Activated CD8-positive, alpha-beta T cell treated with anti-CD3 and anti-CD28 coated beads, Interleukin-2, amount 10 ng/mL, durations not matched to agents 7 days and 5 days (primary cell): ENCODE results near the gene ACTR8. TPM values are rescaled to one million over a fixed set of nuclear protein-coding genes. Genes with fewer than 3 reads are reported as not detected.

Experiments
- ATAC-seq: fragments of 150-1000 bp; cut with Tn5 transposase; one replicate; pipeline ENCODE4 v1.10.0; 2021; ENCODE audit warnings: moderate library complexity
- CTCF ChIA-PET: fragments of 350-600 bp; sonication (Branson Sonifier 250); formaldehyde crosslinking; loops from one replicate; lab custom pipeline; 2021; ENCODE audit warnings: antibody characterized with exemption; lab: Charles Lee
- POLR2A ChIA-PET: fragments of 350-600 bp; sonication (Branson Sonifier 250); formaldehyde crosslinking; loops from one replicate; lab custom pipeline; 2021; ENCODE audit warnings: antibody characterized with exemption; lab: Charles Lee
- DNase-seq: peaks from one replicate; pipeline ENCODE4 v3.0.0-alpha.2; 2020
- H3K27ac Mint-ChIP-seq: one replicate; pipeline ENCODE4 v1.8.0; 2021; ENCODE audit warnings: mild to moderate bottlenecking, mixed read lengths
- H3K27me3 Mint-ChIP-seq: one replicate; pipeline ENCODE4 v1.8.0; 2021; ENCODE audit warnings: low read depth, mixed read lengths
- H3K36me3 Mint-ChIP-seq: one replicate; pipeline ENCODE4 v1.8.0; 2021; ENCODE audit warnings: low read depth, mixed read lengths
- H3K4me1 Mint-ChIP-seq: one replicate; pipeline ENCODE4 v1.8.0; 2021; ENCODE audit warnings: low read depth, mixed read lengths
- H3K4me3 Mint-ChIP-seq: one replicate; pipeline ENCODE4 v1.8.0; 2021; ENCODE audit warnings: mild to moderate bottlenecking, mixed read lengths
- H3K9me3 Mint-ChIP-seq: one replicate; pipeline ENCODE4 v1.8.0; 2022; ENCODE audit warnings: mixed read lengths; ENCODE audit not compliant: insufficient read depth
- total RNA-seq, 2 experiments: library from RNA; stranded (reverse); gene quantifications; one replicate each; pipeline ENCODE4 v1.2.3, GENCODE V29; 2021

ACTR8 gene
- total RNA-seq, 2 experiments from 2014 or later, result 29.2 to 37.1 TPM

- Mint-ChIP-seq H3K27ac (peak within 1 kb of the TSS; percentile 98), H3K27me3 (peaks cover 14% of the 10 kb centered on the region), H3K36me3 (peaks cover 28% of the 10 kb centered on the region), H3K4me1 (peaks cover 51% of the 10 kb centered on the region), H3K9me3 (no peaks in the 10 kb centered on the region), H3K4me3 (peak within 1 kb of the TSS; percentile 90)
- ATAC-seq (peak; percentile 96), DNase-seq (peak; percentile 99)
- POLR2A ChIA-PET, result interaction anchor here (0.7 to 3.6 kb wide), 7 partner anchors 8 to 544 kb away, joined by 3 to 37 read pairs (median 4); partner anchors contain the start of genes ACTR8 and DCP1A
- CTCF ChIA-PET, result interaction anchor here (1.4 to 2.3 kb wide), 2 partner anchors 11 to 14 kb away, joined by 4 to 13 read pairs; no protein-coding TSS in a partner anchor
Observed at GRCh38 chr3:53891497-53892285, 9.7 kb upstream of the ACTR8 start, which contains the start of gene SELENOK. TSS of gene SELENOK (minus strand) at chr3:53891859.

GRCh38 chr3:53890726-53891475, 8.9 kb upstream of the ACTR8 start:
- Mint-ChIP-seq H3K9me3 (no peaks in the 10 kb centered on the region), H3K27me3 (peaks cover 14% of the 10 kb centered on the region), H3K27ac (peak overlapping the region; percentile 98), H3K36me3 (peaks cover 32% of the 10 kb centered on the region), H3K4me3 (peak overlapping the region; percentile 90), H3K4me1 (peaks cover 52% of the 10 kb centered on the region)
- ChIA-PET POLR2A (interaction anchor here (0.7 to 3.6 kb wide), 6 partner anchors 10 to 543 kb away, joined by 3 to 37 read pairs (median 4); partner anchors contain the start of genes ACTR8 and DCP1A), CTCF (interaction anchor here (0.7 to 2.3 kb wide), 4 partner anchors 8 to 181 kb away, joined by 3 to 13 read pairs (median 4); no protein-coding TSS in a partner anchor)
- ATAC-seq (peak; percentile 44), DNase-seq (peak; percentile 68)

- Mint-ChIP-seq H3K36me3 (peaks cover 38% of the 10 kb centered on the region), H3K4me3 (no peak overlapping the region), H3K27me3 (no peaks in the 10 kb centered on the region), H3K9me3 (no peaks in the 10 kb centered on the region), H3K4me1 (peaks cover 52% of the 10 kb centered on the region), H3K27ac (no peak overlapping the region)
- CTCF ChIA-PET, result no interaction called here
- POLR2A ChIA-PET, result no interaction called here
- DNase-seq (no peak), ATAC-seq (no peak)
Observed at GRCh38 chr3:53888232-53888631, 6.3 kb upstream of the ACTR8 start.

- DNase-seq (no peak), ATAC-seq (no peak)
- H3K36me3 Mint-ChIP-seq, result peaks cover 35% of the 10 kb centered on the region
- peak overlapping the region; percentile 23 for H3K4me3 Mint-ChIP-seq
- H3K4me1 Mint-ChIP-seq, result peaks cover 47% of the 10 kb centered on the region
- peak overlapping the region; percentile 5 for H3K27ac Mint-ChIP-seq
- POLR2A ChIA-PET, result no interaction called here
- no peaks in the 10 kb centered on the region for H3K9me3 Mint-ChIP-seq
- CTCF ChIA-PET, result no interaction called here
- no peaks in the 10 kb centered on the region for H3K27me3 Mint-ChIP-seq
Observed at GRCh38 chr3:53887446-53887845, 5.5 kb upstream of the ACTR8 start.

- H3K27ac Mint-ChIP-seq, result no peak overlapping the region
- CTCF ChIA-PET, result no interaction called here
- DNase-seq (no peak), ATAC-seq (no peak)
- H3K4me1 Mint-ChIP-seq, result peaks cover 46% of the 10 kb centered on the region
- POLR2A ChIA-PET, result no interaction called here
- H3K9me3 Mint-ChIP-seq, result no peaks in the 10 kb centered on the region
- H3K27me3 Mint-ChIP-seq, result no peaks in the 10 kb centered on the region
- peaks cover 36% of the 10 kb centered on the region for H3K36me3 Mint-ChIP-seq
- H3K4me3 Mint-ChIP-seq, result no peak overlapping the region
Observed at GRCh38 chr3:53885239-53885638, 3.3 kb upstream of the ACTR8 start.

- Mint-ChIP-seq H3K9me3 (no peaks in the 10 kb centered on the region), H3K27ac (no peak overlapping the region), H3K36me3 (peaks cover 40% of the 10 kb centered on the region), H3K4me1 (peaks cover 46% of the 10 kb centered on the region), H3K27me3 (no peaks in the 10 kb centered on the region), H3K4me3 (no peak overlapping the region)
- no peak for ATAC-seq
- no peak for DNase-seq
- CTCF ChIA-PET, result no interaction called here
- POLR2A ChIA-PET, result no interaction called here
Observed at GRCh38 chr3:53884623-53885022, 2.7 kb upstream of the ACTR8 start.

- ChIA-PET POLR2A (interaction anchor here (3.9 kb wide), 1 partner anchor 8 kb away, joined by 37 read pairs; the partner anchor contains the start of gene SELENOK), CTCF (interaction anchor here (1.4 kb wide), 1 partner anchor 8 kb away, joined by 3 read pairs; no protein-coding TSS in a partner anchor)
- Mint-ChIP-seq H3K27ac (peak overlapping the region; percentile 96), H3K9me3 (no peaks in the 10 kb centered on the region), H3K4me3 (peak overlapping the region; percentile 93), H3K4me1 (peaks cover 37% of the 10 kb centered on the region), H3K36me3 (peaks cover 39% of the 10 kb centered on the region), H3K27me3 (no peaks in the 10 kb centered on the region)
- no peak for ATAC-seq
- no peak for DNase-seq
Observed at GRCh38 chr3:53883008-53883407, 1.1 kb upstream of the ACTR8 start.

GRCh38 chr3:53880396-53881345, 1.3 kb downstream of the ACTR8 start:
- Mint-ChIP-seq H3K4me3 (peak overlapping the region; percentile 93), H3K27me3 (no peaks in the 10 kb centered on the region), H3K27ac (peak overlapping the region; percentile 96), H3K4me1 (peaks cover 23% of the 10 kb centered on the region), H3K9me3 (no peaks in the 10 kb centered on the region), H3K36me3 (peaks cover 45% of the 10 kb centered on the region)
- CTCF ChIA-PET, result interaction anchor here (1.0 to 2.1 kb wide), 2 partner anchors 9 to 10 kb away, joined by 5 to 13 read pairs; partner anchors contain the start of gene SELENOK
- POLR2A ChIA-PET, result interaction anchor here (0.9 to 3.9 kb wide), 3 partner anchors 8 to 11 kb away, joined by 3 to 37 read pairs (median 3); partner anchors contain the start of gene SELENOK
- ATAC-seq (no peak), DNase-seq (no peak)

- POLR2A ChIA-PET, result no interaction called here
- Mint-ChIP-seq H3K27me3 (no peaks in the 10 kb centered on the region), H3K4me1 (no peaks in the 10 kb centered on the region), H3K9me3 (no peaks in the 10 kb centered on the region), H3K27ac (no peak overlapping the region), H3K36me3 (peaks cover 44% of the 10 kb centered on the region), H3K4me3 (no peak overlapping the region)
- ATAC-seq, result no peak
- DNase-seq, result no peak
- CTCF ChIA-PET, result no interaction called here
Observed at GRCh38 chr3:53865732-53866499, 16.0 kb downstream of the ACTR8 start.

- Mint-ChIP-seq H3K27ac (no peak overlapping the region), H3K4me1 (no peaks in the 10 kb centered on the region), H3K27me3 (no peaks in the 10 kb centered on the region), H3K36me3 (peaks cover 33% of the 10 kb centered on the region), H3K4me3 (no peak overlapping the region), H3K9me3 (no peaks in the 10 kb centered on the region)
- ATAC-seq, result no peak
- DNase-seq, result no peak
- ChIA-PET CTCF (no interaction called here), POLR2A (no interaction called here)
Observed at GRCh38 chr3:53863145-53863544, 18.8 kb downstream of the ACTR8 start.
